Measurements from ENCODE around the gene HCCS.
"Not testable (repeated sequence)": the region's sequence is repeated elsewhere in the genome, so short reads cannot be mapped to it uniquely, and the experiment has no call there.

Gene HCCS

DNA sequence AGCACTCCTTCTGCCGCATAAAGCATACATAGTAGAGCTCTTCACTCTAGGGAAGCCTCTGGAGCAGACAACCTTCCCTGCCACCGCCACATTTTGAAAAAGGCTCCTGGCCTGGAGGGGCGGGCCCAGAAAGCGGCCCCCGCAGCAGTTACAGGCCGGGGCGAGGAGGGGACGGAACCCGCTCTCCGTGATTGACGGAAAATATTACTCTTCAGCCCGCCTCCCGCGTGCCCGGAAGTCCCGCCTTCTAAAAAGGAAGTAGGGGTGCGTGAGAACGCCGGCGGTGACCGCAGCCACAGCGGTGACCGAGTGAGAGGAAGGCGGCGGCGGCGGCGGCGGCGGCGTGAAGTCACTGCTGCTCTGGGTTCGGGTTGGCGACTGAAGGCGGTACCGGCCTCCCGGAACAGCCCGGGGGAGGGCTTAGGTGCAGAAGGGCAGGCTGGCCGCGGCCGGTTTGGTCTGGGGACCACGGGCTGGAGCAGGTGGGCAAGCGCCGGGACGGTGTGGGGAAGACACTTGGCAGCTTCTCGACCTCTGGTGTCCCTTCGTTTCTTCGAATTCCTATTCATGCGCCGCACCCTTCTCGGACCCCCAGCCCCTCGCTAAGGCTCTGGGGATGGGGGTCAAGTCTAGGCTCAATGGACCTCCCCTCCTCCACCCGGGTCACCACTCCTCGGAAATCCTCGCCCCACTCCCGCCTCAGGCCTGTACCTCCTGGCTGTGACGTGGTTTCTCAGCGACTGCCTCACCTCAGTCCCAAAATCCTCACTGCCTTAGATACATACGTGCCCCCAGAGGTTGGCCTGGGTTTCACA is at the start of gene HCCS:
TSS of gene HCCS (plus strand) at position 296 of the 815 bp plus-strand sequence. CDS start 729 bp downstream, outside the sequence.
- peak; percentile 88 for DNase-seq

DNA sequence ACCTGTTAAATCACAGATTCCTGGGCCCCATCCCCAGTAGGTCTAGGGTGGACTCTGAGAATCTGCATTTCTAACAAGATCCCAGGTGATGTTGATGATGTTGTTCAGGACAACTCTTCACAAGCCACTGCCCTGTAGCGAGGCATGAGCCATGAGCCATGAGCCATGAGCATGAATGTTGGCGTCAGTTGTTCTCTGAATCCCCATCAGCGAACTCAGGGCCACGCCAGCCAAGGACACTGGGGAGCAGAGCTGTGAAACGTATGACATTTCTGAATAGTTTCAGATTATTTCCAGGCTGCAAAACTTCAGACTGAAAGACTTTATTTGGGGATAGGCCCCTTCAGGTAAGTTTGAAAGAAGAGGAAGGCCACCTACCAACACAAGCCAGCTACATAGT is 46.9 kb upstream of the HCCS start:
- DNase-seq: no peak

DNA sequence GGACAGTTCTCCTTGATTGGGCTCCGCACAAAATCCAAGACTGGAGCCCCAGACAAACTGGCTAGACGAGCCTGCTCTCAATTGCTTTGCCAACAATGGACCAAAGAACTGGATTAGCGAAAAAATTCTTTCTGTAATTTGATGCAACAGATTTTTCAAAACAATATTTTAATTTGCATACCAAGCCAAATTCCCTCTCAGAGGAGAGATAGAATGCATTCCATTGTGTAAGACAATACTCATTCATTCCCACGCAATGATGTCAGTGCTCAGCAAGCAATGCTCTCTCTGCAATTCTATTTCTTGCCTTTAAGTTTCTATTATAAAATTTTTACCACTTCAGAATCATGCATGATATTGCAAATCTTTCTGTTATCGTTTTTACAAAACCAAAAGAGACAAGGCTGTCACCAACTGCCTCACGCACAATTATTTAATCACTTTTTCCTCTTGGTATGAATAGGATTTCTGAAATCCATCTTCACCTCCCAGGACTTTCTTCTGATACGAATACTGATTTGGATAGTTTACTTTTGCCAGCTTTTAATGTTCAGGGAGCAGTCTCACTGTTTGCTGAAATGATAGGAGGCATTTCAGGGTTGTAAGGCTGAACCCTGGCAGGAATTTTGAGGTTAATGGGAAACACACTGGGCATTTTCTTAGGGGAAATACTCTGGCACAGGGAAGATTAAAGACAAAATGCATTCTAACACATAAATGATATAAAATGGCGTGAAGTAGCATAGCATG is 46.1 kb upstream of the HCCS start:
- no peak for DNase-seq

DNA sequence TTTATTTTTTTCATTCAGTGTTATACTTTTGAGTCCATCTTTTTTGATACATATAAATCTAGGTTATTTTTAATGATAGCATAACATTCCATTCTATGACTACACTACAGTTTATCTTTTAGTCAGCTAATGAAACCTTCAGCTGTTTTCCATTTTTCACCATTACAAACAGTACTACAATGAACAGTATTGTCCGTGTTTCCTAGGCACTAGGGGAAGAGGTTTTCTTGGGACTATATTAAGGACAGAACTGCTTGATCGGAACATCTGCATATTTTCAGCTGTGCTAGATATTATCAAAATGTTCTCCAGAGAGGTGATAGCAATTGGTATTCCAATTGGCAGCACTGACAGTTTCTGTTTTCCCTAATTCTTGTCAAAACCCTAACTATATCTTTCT is 44.3 kb upstream of the HCCS start:
- no peak for DNase-seq

DNA sequence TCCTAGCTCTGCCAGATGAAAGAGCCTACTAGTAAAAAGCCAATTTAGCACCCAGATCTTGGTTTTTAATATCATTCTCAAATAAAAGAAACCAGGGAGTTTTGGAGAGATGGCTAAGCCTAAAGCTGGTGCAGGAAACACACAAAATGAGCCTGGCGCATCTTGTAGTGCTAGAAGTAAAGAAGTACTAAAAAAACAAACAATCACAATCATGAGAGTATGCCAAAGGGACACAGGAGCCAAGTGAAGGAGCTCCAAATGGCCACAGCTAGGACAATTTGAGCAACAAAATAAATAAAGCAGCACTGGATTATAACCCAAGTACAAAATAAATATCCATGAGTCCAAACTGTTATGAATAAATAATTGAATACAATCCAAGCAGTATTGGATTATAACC is 37.8 kb upstream of the HCCS start:
- DNase-seq: no peak

DNA sequence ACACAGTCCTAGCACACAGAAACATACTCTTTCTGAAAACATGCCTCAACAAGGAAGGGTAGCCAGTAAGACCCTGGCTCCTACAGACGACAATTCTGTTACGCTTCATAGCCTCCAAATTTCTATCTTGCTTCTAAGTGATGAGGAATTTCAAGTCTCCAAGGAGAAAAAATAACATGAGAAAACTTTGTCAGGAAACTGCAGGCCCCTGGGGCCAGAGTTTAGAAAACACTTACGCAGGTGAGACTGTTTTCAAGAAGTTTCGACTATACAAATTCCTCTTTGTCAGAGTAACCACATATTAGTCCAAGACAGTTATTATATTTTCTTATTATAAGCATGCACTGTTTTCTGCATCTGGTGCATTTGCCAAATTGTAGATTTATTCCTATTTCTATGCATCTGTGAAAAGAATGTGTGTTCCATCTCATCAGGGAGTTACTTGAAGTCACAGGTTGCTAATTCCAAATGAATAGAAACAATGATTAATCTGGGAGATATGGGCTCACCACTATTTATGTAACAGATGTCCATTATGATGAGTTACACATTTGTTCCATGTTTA is 30.3 kb upstream of the HCCS start:
- DNase-seq: no peak

DNA sequence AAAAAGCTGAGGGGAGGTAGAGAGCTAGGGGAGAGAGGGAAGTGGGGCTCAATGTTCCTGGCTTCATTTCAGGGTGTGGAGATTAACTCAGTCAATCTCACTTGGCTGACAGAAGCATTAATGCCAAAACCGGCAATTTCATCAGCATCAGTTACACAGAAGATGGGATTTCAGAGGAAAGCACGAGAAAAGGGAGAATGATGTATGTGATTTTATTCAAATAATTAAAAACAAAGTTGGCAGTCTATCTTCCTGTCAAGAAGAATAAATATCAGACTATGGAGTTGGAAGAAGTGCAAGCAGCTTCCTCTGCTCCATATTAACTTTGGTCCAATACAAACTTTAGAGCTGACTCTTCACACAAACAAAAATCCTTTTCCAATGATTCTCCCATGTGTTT is 29.6 kb upstream of the HCCS start:
- DNase-seq: no peak

DNA sequence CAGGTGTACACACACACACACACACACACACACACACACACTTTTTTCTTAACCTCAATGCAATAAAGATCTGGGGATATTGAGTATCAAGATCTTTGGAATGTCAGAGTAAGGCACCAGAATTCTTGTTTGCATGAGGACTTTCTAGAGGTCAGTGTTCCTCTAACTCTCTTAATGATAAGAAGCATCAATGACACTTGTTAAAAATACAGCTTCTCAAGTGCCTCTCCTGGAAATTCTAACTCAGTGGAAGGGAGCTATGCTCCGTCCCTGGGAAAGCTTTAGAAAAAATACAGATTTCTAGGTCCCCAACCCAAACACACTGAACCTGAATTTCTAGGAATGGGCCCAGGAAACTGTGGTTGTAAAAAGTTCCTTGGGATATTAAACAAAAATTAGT is 25.8 kb upstream of the HCCS start:
- DNase-seq: no peak

DNA sequence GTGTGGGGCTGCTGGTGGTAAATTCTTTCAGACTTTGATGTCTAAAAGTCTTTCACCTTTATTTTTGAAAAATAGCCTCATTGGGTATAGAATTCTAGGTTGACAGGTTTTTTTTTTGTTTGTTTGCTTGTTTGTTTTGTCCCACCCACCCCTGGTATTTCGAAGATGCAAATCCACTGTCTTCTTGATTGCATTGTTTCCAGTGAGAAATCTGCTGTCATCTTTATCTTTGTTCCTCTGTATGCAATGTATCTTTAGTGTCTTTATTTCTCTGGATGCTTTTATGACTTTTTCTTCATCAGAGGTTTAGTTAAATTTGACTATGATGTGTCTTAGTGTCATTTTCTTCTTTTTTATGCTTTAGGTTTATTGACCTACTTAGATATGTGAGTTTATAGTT is 21.3 kb upstream of the HCCS start:
- no peak for DNase-seq

DNA sequence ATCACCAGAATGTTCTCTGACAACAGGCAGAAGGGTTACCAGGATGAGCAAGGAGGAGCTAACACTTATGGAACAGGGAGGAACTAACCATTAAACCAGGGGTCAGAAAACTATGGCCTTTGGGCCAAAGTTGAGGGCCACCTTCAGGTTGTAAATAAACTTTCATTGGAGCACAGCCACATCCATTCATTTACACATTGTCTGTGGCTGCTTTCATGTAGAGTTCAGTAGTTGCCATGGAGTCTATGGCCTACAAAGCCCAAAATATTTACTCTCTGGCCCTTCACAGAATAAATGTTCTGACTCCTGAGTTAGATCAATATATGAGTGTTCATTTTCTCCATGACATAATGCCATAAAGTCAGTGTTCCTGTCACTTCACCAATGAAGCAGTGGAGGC is 13.2 kb upstream of the HCCS start:
- peak; percentile 6 for DNase-seq

DNA sequence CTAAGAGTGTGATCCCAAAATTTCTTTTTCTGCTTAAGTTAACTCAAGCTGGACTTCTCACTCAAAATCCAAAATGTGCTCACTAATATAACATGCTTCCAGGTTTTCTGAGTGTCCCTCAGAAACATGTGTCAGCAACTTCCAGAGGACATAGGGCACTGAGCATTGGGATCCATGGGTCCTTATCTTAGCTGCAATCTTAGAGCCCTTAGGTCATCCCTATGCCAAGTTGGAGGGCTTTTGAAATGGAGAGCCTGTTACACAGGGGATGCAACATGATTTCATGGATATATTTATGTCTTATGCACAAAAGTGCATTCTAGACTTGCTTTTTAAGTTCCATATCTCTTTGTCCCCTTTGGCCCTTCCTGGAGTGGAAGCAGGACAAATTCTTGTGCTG is 11.7 kb upstream of the HCCS start:
- no peak for DNase-seq

DNA sequence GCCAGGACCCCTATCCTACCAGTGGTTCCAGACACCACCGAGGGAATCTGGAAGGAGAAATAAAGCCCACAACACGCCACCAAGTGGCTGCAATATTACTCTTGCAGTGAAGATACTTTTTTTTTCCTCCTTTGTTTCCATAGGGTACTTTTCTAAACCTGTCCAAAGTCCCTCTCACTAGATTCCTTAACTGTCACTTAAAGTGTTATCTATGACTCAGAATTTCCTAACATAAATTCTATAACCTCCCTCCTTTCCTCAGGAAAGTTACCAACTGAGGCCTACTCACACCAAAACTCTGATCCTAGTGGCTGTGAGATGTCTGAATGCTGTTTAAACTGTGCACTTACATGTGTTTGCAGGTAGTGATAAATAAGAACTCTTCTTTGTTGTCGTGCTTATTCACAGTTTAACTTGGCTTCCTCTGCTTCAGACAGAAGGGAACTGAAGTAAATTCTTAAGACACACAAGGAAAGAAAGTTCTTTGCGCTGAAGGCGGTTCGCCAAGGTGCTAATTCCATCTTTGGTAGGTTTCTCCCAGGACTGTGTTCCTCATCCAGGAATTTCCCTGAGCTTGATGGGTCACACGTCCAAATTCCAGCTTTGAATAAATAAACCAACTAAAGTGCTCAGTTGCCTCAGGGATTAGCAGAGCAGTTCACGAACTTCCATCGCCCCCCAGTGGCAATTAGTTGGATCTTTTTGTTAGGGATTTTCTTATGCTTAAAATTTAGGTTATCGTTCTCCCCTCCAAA is 10.7 kb upstream of the HCCS start:
- DNase-seq: peak; percentile 48

DNA sequence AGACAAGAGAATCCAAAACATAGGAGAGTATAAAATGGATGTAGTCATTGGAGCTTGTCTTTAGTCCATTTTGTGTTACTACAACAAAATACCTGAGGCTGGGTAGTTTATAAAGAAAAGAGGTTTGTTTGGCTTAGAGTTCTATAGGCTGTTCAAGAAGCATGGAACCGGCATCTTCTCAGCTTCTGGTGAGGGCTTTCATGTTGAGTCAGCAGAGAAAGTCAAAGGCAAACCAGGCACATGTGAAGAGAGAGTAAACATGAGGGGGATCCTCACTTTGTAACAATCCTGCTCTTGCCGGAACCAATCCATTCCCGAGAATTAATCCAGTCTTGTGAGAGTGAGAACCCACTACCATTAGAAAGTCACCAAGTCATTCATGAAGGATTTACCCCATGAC is 8.1 kb upstream of the HCCS start:
- DNase-seq: no peak

DNA sequence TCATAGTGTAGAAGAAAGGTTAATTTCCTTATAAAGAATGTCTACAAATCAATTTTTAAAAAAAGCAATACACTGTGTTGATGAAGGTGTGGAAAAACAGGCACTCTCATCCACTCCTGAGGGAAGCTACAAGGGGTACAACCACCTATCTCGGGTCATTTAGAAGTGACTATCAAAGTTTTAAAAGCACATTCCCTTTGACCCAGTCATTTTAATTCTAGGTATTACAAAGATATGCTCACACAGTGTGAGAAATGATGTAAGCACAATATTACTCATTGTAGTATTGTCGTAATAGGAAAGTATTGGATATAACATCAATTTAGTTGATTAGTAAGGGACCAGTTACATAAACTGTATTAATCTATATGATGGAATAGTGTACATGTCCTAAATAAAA is 7.4 kb upstream of the HCCS start:
- DNase-seq: no peak

DNA sequence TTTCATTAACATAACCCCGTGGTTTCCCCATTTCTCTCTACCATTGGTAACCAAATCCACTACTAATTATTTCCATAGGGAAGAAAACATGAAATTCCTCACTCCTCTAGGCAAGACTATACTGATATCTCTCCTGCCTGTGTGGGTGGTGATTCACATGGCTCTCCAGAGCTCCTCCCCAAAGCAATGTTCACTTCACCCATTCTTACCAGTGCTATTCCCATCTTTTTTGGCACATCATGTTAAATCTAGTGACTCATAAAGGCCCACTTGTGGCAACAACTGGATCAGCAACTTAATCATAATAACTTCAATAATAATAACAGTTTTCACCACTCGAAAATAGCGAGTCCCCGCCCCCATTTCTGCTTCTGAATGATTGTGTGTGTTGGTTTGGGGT is 6.1 kb upstream of the HCCS start:
- DNase-seq: peak; percentile 1

DNA sequence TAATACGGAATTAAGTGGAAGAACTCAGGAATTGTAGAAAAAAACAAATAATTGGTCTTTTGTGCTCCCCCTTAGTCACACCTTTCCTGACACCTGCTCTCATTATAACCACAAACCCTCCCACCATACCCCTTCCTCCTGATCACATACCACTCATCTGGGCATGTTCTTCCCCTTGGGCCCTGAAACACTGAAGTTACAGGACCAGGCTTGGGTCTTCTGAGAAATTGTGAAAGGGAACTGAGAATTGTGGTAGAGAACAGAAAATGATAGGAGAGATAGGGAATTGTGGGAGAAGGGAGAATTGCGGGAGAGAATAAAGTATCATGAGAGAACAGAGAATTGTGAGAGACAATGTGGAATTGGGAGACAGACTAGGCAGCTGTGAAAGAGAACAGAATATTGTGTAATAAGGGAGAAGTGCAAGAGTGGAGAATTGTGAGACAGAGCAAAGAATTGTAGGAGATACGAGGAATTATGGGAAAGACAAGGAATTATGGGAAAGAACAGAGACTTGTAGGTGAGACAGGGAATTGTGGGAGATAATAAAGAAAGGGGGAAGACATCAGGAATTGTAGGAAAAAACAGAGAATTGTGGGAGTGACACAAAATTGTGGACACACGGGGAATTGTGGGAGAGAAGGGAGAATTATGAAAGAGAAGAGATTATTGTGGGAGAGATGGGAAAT is 2.7 kb upstream of the HCCS start:
- DNase-seq: no peak

DNA sequence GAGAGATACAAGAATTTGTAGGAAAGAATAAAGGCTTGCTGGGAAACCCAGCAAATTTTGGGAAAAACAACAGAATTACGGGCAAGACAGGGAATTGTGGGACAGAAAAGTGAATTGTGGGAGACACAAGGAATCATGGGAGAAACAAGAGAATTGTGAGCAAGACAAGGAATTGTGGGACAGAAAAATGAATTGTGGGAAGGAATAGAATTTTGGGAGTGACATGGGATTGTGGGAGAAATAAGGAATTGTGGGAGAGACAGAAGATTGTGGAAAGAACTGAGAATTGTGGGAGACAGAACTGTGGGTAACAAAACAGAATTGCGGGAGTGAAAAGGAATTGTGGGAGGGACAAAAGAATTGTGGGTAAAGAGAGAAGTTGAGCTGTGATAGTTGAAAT is 1.2 kb upstream of the HCCS start:
- DNase-seq: no peak

DNA sequence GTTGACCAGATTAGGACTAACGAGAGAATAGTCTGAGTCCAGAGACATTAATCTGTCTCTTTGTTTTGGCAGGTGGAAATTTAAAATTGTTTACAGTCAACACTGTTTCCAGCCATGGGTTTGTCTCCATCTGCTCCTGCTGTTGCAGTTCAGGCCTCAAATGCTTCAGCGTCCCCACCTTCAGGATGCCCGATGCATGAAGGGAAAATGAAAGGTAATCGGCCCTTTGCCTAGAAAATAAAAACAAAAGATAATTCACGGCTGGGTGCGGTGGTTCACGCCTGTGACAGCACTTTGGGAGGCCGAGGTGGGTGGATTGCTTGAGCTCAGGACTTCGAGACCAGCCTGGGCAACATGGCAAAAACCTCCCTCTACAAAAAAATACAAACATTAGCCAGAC is 815 bp downstream of the HCCS start:
- DNase-seq: peak; percentile 8

DNA sequence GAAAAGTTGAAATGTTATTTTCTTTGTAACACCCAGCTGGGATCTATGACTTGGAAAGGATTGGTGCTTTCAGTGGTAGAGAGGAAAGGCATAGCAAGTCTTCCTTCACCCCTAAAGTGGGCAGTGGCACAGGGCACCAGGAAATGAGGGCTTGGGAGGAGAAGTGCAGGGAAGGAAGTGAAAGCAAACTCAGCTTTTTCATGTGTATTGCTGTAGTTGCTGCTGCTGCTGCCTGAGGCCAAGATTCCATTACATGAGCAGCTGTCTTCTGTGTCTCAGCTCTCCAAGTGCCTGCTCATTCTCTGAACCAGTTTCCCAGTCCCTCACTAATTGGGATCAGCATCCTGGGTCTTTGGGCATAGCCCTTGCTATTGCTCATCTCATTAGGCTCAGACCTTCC is 2.6 kb downstream of the HCCS start:
- DNase-seq: no peak

DNA sequence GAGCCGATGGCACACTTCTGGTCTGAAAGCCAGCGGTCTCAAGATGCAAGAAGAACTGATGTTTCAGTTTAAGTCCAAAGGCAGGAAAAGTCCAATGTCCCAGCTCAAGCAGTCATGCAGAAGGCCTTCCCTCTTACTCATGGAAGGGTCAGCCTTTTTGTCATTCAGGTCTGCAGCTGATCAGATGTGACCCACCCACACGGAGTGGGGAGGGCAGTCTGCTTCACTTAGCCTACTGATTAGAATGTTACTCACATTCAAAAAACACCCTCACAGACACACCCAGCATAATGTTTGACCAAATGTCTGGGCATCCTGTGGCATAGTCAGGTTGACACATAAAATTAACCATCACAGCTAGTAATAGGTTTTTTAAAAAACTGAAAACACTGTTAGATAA is 6.6 kb downstream of the HCCS start:
- DNase-seq: no peak

DNA sequence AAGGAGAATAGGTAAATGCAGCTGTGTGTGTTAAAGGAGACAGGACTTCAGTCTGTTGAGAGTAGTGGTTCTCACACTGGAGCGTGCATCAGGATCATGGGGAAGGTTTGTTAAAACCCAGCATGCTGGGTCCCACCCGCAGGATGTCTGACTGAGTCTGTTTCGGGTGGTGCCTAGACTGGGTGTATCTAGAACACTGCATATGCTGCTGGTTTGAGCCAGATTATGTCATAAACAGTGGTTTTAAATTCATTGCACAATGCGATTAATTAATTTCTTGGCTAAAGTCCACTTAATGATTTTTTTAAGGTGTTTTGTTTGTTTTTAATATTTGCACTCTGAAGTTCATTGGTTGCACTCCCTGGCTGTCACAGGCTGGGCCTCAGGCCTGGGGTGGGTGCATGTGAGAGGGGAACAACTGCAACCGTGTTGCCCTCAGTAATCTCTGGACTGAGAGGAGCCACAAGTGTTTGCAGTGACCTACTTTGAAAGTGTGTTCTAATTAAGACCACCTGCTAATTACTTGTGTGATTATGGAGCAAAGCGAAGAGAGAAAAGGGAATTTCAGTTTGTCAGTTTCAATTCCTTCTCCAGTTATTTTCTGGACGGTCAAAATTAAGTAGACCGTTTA is 8.3 kb downstream of the HCCS start:
- no peak for DNase-seq

DNA sequence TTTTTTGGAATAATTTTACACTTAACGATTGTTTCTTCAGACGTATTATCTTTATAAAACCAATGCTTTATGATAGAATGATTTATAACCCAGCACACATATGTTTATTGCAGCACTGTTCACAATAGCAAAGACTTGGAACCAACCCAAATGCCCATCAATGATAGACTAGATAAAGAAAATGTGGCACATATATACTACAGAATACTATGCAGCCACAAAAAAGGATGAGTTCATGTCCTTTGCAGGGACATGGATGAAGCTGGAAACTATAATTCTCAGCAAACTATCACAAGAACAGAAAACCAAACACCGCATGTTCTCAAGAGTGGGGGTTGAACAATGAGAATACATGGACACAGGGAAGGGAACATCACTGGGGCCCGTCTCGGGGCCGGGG is 12.0 kb downstream of the HCCS start:
- DNase-seq: not testable (repeated sequence)
